GM21360 (cell line): Measurements from ENCODE around the gene C19orf67.

ENCODE experiments used
- ATAC-seq: cut with Tn5 transposase; IDR thresholded peaks from one replicate; pipeline ENCODE4 v1.9.1; 2021; ENCODE audit warnings: mild to moderate bottlenecking, moderate library complexity; ENCODE audit not compliant: unreplicated experiment

The C19orf67 gene

DNA sequence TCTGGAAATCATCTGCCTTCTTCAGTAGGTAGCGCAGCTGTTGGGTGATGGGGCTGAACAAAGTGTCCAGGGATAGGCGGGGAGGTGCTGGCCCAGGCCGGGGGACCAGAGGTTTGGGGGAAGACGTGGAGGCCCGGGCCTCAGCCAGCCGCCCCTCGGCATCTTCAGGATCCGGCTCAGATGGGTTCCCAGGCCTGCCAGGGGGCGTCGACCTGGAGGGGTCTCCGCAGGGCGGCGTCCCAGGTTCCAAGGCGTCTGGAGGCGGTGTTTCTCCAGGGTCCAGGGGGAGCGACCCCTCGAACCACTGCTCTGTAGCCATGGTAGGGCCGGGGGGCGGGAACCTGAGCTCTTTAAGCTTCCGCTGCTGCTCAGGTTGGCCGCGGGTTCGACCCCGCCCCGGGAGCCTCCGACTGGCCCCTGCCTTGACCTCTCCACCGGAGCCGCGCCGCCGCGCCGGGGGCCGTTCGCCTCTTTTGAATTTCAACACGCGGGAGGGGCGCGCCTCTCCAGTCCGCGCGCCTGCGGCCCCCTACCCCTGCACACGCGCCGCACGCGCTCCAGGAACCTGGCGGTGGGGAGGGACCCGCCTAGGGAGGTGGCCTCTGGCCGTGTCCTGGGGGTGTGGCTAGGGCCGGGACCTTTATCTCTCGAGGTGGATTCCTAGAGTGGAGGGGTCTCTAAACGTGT, at the start of gene C19orf67:
TSS of gene C19orf67 (minus strand) at position 475 of the 687 bp plus-strand sequence. CDS start at position 319, 156 bp downstream.
- no peak for ATAC-seq

- ATAC-seq = no peak
Observed at GRCh38 chr19:14135355-14135754, 49.8 kb upstream of the C19orf67 start.

DNA sequence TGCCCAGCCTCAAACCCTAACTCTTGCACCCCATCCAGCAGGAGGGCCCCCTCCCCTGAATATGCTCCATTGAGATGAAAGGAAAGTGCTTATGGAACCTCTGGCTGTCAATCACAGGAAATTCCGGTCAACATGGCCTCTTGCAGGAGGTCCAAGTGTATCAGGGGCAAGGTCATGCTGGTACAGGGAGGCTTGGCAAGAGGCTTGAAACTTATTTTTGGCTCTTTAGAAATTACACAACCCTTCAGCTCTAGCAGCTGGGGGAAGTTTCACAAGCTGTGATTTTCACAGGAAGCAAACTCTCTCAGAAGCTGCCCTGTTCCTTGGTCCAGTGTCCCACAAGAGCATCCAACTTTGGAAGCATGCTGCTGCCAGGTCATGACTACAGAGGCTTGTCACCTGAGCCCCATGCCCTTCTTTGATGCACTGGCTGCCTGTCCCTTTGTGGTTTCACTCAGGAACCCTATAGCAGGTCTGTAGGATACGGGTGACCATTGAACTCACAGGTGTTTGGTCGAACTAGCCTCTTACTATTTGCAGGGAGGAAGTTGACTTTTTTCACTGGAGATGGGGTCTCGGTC, 42.4 kb upstream of the C19orf67 start:
- ATAC-seq = no peak

- no peak for ATAC-seq
Observed at GRCh38 chr19:14127176-14127575, 41.6 kb upstream of the C19orf67 start.

DNA sequence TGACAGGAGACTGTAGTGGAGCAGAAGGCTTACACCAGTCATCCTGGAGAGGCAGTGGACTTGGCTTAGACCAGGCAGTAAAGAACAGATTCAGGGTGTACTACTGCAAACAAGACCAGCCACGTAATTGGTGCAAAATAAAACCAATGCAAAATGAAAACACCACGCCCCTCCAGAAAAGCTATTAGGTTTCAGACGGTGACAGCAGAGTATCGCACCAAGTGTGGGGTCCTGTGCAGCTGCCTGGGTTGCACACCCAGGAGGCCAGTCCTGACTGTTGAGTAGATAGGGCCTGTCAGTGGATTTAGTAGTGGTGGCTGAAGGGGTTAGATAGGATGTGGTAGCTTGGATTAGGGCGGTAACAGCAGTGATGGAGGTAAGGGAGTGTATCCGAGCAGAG, 37.3 kb upstream of the C19orf67 start:
- no peak for ATAC-seq

GRCh38 chr19:14120497-14120780, 34.9 kb upstream of the C19orf67 start:
- no peak for ATAC-seq

DNA sequence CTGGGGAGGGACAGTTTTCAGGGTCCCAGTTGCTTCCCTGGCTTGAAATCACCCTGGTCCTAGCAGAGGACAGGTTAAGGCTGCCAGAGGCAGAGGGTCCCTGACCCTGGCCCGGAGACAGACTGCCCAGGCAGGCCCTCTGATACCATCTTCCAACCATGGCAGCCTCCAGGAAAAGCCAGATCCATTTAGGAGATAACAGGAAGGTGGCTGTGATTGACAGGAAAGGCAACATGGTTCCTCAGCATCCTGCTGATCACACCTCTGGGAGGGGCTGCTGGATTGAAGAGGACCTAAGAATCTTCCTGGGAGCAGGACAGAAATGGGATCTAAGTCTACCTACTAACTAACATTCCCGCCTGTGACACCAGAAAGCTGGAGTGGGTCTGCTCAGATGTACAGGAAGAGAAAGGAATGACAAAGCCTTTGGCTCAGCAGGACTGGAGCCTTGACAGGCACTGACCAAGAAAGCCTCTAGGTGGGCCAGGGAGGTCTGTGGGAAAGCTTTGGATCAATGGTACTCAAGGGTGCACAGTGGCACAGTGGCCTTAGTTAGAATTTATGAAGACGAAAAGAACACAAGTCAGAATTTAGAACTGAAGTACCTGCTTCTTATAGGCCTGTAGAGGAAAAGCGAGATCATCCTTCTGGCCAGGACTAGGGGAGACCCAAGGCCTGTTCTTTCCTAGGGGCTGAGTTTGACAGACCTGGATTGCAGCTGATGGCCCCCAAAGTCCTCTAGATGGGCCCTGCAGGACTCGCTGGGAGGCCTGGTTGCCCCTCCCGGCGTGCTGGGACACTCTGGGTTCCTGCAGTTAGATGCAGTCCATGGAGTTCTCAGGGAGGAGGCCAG, 34.3 kb upstream of the C19orf67 start:
- ATAC-seq = no peak

GRCh38 chr19:14119146-14119545, 33.6 kb upstream of the C19orf67 start:
- no peak for ATAC-seq

GRCh38 chr19:14118165-14119051, 32.8 kb upstream of the C19orf67 start:
- no peak for ATAC-seq

DNA sequence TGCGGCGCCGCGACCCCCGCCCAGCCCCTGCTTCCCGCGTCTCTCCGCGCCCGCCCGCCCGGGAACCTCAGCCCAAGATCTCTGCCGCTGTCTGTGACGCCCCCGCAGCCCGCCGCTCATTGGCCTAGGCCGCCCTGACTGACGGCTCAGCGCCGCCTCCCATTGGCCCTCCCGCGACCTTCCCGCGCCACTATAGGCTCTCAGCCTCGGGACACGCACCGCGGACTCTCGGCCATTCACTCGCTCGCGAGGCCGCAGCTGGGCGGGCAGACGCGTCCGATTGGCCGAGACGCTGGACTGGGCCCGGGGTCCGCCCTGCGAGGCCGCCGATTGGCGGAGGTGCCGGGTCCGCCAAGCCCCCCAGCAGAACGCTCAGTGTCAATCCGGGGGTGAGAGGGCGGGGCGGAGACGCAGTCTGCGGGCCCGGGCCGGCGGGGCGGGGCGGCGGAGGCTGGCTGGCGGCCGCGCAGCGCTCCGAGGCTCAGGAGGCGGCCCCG, 32.1 kb upstream of the C19orf67 start, which contains the start of gene PRKACA:
TSS of gene PRKACA (minus strand) at position 95 of the 497 bp plus-strand sequence. CDS start 215 bp downstream, outside the sequence.
- peak; percentile 90 for ATAC-seq

DNA sequence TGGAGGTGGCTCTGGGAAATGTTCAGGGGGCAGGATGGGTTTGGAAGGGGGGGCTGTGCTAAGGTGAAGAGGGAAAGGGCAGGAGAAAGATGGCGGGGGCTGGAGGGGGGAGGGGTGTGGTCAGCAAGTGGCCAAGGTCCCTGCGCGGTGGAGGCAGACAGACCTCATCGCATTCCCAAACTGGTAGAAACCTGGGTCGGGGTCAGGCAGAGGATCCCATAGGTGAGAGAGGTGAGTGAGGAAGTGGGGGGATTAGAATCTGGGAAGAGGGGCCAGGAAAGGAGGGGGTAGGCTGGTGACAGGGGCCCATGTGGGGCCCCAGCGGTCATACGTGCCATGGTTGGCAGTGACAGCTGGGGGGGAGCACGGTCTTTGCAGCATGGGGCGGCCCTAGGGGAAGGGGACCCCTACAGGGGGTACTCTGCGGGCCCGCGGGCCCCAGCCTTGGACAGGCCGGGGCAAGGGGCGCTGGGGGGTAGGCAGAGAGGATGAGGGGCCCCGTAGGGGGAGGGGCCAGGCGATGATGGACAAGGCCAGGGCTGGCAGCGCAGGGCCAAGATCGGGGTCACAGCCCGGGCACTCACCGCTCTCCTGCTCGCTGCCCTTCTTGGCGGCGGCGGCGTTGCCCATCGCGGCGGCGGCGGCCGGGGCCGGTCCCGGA, 31.5 kb upstream of the C19orf67 start:
- peak; percentile 8 for ATAC-seq

GRCh38 chr19:14116525-14116917, 30.9 kb upstream of the C19orf67 start:
- no peak for ATAC-seq

DNA sequence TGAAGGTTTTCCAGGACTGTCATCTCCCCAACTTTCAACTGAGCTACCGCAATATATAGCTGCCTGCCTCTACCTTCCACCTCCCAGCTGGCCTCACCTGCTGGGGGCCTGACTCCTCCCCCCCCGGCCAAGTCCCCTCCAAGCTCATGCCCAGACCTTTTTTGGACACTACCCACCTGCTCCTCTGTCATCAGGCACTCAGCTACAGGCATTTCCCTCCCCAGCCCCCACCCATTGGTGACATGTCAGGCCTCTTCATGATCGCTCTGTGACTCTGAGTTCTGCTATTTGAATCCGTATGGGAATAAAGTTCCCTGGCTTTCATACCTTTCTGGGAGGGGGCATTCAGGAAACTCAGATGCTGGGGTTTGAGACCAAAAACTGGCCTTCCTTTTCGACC, 30.2 kb upstream of the C19orf67 start:
- ATAC-seq = no peak

- no peak for ATAC-seq
Observed at GRCh38 chr19:14114854-14115253, 29.3 kb upstream of the C19orf67 start.

GRCh38 chr19:14114439-14114838, 28.9 kb upstream of the C19orf67 start:
- ATAC-seq = no peak

DNA sequence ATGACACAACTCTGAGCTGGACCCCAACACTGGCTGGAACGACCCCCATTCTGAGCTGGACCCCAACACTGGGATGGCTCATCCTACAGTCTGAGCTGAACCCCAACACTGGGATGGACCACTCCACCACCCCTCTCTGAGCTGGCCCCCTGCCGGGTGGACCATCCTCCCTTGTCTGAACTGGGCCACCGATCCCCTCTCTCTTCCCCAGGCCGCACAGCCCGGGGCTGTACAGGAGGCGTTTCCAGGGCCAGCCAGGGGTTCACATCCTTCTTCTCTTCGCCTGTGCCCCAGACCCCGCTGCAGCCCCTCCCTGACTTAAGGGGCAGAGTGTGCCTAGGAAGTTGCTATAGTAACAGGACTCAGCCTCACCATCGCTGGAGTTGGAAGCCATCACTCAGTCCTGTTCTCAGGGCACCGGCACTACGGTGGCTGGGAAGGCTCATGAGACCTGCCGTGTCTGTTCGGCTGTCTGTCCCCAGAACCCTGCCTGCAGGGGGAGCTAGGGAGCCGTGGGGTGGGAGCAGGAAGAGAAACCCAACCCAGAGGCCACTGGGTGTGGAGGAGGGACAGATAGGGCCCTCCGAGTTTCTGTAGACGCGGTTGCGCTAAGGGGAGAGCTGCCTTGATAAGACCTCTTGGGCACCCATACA, 28.3 kb upstream of the C19orf67 start:
- no peak for ATAC-seq

GRCh38 chr19:14112809-14113385, 27.3 kb upstream of the C19orf67 start:
- ATAC-seq = no peak

GRCh38 chr19:14112051-14112808, 26.6 kb upstream of the C19orf67 start:
- ATAC-seq = no peak

DNA sequence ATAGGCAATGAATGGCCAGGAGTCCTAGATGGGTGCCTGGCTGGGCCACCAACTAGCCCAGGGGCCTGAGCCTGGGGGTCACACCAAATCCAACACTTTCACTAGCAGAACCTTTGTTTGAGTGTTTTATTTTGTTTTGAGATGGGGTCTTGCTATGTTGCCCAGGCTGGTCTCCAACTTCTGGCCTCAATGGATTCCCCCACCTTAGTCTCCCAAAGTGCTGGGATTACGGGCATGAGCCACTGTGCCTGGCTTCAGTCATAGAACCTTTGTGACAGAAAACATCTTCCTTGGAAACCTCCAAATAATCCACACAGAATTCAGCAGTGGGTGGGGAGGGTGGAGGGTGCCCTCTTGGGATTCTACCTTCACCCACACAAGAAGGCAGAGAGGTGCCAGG, 25.9 kb upstream of the C19orf67 start:
- ATAC-seq = no peak
